NCI-H446 treated with DMSO at 0.1 percent for 48 hours (cell line): ENCODE data around the gene COPE.
"Not testable (repeated sequence)": the region's sequence is repeated elsewhere in the genome, so short reads cannot be mapped to it uniquely, and the experiment has no call there.

Experiments used
- DNase-seq: peaks from one replicate; lab custom pipeline; 2025; lab: John Stamatoyannopoulos, UW

COPE gene

DNA sequence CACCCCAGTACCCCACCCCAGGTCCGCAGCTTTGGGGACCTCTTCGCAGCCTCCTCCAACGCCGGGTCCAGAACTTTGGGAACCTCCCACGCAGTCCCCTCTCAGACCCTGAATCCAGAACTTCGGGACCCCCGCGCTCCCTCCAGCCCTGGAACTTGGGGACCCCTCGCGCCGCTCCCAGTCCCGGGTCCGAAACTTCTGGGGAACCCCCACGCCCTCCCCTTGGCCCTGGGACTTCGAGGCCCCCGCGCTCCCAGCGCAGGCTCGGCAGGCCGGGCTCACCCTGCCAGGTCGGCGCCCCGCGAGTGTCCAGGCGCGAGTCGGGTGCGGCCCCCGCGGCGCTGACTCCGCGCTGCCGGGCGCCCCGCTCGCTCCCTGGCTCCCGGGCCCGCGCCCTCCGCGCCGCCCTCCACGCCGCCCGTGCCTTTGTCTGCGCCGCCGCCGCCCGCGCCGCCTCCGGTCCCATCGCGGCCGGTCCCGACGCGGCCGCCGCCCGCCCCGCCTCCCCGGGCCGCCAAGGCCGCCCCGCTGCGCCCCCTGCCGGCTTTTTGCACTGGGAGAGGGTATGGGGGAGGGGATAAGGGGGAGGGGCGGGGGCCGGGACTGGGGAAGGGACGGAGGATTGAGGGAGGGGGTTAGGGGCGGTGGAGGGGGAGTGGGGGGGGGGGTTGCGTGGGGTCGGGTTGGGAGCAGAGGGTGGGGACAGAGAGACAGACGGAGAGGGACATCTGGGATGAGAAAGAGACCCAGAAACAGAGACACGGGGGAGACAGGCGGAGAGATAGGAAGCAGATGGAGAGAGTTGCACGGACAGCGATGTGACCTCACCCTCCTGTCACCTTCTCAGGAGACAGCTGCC is 21.8 kb upstream of the COPE start, which contains the start of gene HOMER3:
Gene HOMER3, minus strand, starts transcription at position 449 of the 859 bp plus-strand sequence. CDS start 2,235 bp downstream, outside the sequence.
- DNase-seq = no peak

DNA sequence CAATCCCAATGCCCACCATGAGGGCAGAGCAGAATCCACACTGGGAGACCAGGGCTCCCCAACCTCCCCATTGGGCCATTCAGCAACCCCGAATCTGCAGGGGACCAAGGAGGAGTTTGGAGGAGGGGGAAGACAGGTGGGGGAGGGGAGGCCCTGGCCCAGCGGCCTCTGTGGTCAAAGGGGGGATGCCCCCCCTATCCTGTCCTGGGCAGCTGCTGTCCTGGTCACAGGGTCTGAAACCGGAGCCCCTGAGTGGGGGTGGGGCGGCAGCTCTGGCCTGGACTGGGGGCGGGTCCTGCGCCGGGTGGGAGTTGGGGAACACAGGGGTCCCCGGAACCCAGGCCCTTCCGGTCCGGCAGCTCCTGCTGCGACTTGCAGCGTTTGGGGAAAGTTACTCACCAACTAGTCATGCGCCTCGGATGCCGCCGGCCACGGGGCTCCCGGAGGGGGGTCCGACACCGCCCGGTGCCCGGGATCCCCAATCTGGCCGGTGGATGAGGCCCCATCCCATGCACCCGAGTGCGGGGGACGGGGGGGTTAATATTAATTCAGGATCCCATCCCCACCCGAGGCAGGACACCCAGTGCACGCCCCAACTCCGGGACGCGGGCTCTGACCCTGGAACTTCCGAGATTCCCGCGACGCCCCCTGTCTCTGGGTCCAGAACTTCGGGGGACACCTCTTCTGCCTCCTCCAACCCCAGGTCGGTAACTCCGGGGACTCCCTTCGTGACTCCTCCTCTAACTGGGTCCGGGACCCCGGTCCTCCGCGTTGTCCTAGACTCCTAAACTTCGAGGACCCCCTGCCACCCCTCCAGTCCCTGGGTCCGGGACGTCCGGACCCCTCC is 21.0 kb upstream of the COPE start:
- DNase-seq = no peak

DNA sequence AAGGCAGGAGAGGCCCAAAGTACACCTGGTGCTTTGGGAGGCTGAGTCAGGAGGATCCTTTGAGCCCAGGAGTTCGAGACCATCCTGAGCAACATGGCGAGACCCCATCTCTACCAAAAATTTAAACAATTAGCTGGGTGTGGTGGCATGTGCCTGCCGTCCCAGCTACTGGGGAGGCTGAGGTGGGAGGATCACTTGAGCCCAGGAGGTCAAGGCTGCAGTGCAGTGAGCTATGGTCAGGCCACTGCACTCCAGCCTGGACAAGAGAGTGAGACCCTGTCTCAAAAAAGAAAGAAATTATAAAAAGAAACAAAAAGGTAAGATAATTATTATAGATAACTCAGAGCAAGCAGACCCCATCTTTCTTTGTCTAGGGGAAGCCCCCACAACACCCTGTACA is 20.0 kb upstream of the COPE start:
- DNase-seq = no peak

DNA sequence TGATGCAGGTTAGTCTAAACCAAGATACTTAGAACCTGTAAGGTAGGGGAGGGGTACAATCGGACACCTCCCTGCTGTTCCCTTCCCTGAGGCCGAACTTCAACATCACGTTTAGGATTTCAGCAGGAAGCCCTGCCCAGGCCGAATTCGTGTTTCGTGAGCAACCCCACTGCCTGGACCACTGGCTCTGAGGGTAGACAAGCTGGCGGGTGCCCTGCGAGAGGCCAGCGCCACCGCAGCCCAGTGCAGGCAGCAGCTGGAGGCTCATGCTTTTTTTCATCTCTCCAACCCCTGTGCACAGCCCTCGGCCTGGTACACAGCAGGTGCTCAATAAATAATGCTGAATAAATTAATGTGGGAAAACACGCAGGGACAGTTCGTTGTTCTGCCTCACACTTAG is 14.1 kb upstream of the COPE start:
- no peak for DNase-seq

DNA sequence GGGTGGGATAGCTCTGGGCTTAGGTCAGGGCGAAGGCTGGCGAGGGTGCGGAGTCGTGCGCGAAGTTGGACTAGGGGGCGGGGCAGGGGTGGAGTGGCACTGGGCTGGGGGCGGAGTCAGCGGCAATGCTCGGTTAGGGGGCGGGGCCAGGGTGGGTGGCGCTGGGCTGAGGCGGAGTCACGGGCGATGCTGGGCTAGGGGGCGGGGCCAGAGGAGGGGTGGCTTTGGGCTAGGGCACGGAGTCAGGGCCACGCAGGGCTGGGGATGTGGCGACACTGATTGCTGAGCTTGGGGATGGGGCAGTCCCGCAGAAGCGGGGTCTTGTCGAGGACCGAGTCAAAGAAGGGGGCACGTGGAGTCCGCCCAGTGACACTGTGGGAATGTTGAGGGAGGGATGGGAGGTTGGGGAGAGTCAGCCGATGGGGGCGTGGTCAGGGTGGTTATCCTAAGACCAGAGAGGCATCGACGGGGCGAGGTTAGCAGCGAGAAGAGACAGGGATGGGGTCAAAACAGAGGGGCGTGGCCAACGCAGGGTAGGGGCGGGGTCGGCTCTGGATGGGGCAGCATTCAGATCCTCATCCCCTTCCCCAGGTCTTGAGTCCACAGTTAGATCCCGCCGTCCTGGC is 13.1 kb upstream of the COPE start:
- no peak for DNase-seq

DNA sequence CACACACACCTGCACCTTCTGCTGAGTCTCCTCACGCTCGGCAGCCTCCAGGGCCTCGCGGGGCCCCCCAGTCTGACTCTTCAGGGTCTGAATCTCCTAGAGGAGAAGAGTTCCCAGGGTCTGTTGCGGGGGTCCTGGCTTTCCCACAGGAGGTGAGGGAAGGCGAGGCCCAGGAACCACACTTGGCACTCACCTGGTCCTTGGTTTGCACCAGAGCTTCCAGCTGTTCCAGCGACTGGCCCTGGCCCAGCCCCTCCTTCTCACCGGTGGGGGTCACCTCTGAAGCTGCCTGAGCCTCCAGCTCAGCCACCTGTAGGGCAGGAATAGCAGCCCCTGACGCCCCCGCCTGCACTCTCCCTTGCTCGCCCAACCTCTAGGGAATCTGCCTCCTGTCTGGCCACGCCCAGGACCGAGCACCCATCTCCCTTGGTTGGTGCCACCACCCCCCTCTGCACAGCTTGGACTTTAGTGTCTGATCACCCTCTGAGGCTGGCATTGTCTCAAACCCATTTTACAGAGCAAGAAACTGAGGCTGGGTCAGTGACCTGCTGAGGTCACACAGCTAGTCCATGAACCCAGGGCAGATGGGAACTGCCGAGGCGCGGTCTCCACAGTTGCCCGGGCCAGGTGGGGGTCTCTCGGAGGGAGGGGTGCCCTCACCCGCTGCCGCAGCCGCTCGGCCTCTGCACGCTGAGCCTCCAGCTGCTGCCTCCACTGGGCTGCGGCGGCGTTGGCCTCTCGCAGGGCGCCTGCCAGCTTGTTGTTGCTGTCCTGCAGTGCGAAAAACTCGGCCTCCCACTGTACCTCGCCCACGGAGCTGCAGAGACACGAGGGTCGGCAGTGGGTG is 12.4 kb upstream of the COPE start:
- DNase-seq = no peak

DNA sequence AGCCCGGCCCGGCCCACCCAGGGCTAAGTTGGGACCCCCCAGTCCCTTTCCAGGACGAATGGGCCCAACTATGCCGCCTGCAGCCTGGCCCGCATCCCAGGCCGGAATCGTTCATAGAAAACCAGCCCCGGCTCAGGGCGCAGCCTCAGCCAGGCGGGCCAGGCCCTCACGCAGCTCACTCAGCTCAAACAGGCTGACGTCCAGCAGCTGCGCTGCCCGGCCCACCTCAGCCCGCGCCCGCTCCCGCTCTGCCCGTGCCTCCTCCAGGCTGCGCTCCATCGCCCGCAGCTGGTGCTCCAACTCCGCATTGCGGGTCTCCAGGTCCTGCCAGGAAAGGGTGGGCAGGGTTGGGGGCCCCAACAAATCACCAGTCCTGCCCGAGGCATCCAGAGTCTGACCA is 10.1 kb upstream of the COPE start:
- DNase-seq = no peak

DNA sequence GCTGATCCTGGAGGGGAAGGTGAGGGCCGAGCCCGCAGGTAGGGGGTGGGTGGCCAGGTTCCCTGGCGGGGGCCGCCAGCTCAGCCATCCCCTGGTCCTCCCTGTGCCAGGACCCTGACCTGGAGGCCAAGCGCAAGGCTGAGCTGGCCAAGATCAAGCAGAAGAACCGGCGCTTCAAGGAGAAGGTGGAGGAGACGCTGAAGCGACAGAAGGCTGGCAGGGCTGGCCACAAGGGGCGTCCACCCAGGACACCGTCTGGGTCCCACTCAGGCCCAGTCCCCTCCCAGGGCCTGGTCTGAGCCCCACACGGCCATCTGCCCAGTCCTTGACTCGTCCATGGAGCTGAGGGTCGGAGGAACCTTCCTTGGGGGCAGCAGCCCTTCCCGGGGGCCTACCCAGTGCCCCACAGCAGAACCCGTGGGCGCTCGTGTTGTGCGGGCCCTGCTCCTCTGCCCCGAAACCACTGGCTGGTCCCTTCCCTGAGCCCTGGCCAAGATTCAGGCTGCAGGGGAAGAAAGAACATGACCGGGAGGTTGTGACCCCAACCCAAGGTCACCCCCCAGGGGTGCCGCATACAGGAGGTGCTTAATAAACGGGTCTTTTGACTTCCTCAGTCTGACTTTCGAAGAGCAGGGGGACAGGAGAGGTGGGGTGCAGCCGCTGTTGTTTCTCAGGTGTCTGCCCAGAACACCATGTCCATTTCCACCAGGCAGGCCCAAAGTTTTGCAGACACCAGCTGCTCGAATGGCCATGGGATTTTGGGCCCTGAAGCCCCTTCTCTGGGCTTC is 9.0 kb upstream of the COPE start:
- no peak for DNase-seq

DNA sequence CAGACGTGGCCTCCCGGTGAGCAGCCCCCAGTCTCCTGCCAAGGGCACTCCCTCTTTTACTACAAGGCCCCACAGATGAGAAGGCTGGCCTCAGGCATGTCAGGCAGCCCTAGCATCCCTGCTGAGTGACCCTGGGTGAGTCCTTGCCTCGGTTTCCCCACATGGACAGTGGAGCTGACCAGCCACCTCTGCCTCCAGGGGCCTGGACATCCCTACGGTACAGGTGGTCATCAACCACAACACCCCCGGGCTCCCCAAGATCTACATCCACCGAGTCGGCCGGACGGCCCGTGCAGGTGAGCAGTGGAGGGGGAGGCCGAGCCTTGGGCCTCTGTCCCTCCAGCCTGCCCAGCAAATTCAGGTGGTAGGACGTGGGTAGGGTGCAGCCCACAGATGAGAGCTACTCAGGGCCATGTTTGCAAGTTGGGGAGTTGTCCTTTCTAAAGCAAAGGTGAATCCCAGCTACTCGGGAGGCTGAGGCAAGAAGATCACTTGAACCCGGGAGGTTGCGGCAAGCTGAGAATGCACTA is 5.6 kb upstream of the COPE start:
- no peak for DNase-seq

DNA sequence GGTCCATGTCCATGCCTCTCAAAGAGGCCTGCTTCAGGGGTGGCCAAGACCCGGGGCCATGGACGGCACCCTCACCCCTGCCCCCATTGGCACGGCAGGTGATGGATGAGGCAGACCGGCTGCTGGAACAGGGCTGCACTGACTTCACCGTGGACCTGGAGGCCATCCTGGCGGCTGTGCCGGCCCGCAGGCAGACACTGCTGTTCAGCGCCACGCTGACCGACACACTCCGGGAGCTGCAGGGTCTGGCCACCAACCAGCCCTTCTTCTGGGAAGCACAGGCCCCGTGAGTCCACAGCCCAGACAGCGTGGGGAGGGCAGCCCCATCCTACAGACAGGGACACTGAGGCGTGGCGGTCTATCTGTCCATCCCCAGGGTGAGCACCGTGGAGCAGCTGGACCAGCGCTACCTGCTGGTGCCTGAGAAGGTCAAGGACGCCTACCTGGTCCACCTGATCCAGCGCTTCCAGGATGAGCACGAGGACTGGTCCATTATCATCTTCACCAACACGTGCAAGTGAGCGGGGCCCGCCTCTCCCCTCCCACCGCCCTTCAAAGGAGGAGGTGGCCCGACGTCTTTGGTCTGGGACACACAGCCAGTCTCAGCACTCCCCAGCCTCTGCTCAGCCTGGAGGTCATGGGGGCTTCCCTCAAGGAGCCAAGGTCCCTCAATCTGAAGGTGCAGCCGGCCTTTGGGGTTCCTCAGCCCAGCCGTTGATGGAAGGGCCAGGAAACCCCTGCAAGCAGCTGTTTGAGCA is 3.2 kb upstream of the COPE start:
- DNase-seq = no peak

DNA sequence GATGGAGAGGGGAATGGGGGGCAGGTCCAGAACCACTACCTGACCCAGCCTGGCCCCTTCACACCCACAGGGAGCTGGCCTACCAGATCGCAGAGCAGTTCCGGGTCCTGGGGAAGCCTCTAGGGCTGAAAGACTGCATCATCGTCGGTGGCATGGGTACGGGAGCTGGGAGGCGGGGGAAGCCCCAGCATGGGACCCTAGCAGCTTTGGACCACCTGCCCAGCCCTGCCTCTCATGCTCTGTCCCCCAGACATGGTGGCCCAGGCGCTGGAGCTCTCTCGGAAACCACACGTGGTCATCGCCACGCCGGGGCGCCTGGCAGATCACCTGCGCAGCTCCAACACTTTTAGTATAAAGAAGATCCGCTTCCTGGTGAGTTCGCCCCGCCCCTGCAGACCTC is 2.4 kb upstream of the COPE start:
- no peak for DNase-seq

DNA sequence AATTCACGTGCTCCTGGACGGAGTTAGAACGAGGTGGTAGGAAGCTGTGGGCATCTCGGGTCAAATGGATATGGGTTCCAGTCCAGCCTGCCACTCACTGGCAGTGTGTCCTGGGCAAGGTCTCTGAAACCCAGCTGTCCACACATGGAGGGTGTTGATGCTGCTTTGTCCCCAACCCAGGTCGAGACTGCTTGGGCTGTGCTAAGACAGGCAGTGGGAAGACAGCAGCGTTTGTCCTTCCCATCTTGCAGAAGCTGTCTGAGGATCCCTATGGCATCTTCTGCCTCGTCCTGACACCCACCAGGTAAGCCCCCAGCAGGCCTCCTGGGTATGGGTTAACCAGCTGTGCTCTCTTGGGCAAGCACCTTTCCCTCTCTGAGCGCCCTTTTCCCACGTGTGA is 1.2 kb upstream of the COPE start:
- no peak for DNase-seq

DNA sequence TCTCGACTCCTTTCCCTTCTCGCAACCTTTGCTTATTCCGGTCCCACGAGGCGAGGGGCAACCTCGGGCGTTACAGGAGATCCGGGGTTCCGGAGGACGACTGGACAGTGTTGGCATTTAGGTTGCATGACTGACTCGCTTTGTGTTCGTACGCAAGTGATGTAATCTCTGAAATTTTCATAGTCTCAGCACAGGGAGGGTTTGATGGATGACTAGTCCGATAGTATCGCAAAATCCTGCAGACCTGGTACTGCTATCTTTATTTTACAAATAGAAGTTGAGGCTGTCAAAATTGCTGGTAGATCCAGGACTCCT is 670 bp upstream of the COPE start:
- no peak for DNase-seq

DNA sequence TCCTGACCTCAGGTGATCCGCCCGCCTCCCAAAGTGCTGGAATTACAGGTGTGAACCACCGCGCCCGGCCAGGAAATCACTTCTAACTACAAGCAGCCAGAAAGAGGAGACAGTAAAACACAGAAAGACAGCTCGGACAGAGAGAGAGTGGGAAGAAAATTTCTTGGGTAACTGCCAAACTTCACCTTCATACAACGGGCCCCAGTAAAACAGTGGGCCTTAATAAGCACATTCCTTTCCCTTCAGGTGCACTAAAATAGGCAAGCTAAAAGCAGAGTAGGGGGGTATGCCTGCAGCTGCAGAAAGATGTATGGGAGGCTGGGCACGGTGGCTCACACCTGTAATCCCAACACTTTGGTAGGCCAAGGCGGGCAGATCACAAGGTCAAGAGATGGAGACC is 1.6 kb downstream of the COPE start:
- not testable (repeated sequence) for DNase-seq

DNA sequence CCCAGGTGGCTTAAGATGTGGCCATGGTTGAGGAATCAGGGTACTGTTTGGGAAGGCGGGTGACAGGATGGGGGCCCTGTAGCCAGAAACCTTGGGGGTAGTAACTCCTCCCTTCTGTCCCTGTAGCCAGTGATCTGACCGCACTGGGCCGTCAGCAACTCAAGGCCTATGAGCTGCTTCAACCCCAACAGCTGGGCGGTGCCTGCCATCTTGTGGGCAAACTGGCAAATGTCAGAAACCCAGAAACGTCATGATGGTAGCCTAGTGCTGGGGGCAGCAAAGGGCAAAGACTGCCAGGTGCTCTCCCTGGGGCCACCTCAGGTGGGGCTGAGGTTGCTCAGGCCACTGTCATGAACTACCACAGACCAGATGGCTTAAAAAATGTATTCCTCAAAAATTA is 3.5 kb downstream of the COPE start:
- no peak for DNase-seq

DNA sequence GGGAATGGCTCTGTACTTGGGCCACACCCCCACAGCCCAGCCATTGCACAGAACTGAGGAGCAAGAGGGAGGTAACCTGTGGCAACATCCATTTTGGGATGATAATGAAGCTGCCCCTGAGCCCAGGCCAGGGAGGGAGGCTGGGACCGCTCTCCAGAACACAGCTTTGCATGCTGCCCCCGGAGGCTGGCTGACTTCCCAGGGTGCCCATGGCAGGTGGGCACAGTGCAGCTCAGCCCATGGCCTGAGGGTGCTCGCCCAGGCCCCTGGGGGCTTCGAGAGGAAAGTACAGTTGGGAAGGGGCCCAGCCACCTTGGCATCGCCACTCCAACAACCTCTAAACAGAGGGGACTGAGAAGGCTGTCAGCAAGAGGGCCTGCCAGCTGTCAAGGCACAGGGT is 5.7 kb downstream of the COPE start:
- no peak for DNase-seq

DNA sequence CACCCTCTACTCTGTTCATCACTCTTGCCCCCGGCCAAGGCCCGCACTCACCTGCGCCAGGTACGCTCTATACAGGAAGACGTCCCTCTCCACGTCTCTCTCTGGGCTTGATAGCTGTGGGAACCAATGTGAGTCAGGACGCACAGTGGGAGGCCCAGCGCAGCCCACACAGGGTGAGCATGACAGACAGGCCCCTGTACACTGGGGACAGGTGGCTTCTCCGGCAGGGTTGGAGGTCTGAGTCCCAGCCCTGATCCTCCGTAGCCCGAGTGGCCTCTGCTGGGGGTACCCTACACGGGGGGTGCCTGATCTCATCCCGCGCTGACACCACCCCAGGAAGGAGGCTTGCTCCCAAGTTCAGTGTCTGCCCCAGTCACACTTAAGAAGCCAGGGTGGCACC is 6.3 kb downstream of the COPE start:
- no peak for DNase-seq

DNA sequence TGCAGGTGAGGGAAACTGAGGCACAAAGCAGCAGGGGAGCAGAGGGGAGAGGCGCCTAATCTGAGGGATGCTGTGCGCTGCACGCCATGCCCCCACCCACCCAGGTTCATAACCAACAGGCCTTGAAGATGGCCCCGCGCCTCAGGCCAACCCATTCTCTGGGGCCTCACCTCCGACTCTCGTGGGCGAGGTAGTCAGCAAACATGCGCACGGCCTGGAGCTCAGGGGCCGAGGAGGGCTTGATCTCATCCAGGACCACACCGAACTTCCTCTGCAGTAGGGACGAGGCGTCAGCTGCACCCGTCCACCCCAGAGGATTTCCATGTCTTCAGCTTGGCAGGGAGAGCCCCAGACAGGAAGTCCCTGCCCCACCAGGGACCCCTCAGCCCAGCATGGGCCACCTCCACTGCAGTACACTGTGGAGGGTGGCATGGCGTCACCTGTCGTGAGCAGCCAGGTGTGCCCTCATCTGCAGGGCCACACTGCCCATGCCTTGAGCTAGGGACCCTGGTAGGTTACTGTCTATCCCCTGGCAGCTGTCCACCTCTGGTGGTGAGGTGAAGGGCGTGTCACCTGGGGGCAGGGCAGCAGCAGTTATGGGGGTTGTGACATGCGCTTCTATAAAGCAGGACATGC is 8.3 kb downstream of the COPE start:
- DNase-seq = no peak

DNA sequence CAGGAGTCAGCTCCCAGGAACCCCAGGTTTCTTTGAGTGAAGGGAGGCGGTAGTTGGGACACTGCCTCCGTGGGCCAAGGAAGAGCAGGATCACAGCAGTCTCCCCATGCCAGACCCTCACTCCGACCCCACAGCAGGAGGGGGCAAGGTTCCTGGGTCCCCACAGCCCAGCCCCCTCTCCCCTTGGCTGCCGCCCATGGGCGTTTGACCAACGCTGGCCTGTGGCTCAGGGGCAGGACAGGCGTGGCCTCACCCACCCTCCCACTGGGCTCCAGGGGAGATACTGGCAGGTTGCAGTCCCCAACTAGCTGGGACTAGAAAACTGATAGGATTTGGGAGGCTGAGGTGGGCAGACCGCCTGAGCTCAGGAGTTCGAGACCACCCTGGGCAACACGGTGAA is 9.2 kb downstream of the COPE start:
- DNase-seq = no peak
